ENCODE results near the gene CPAMD8. TPM values are rescaled to one million over a fixed set of nuclear protein-coding genes. Genes with fewer than 3 reads are reported as not detected.

CPAMD8 gene
- total and polyA plus RNA-seq, 2 of the 8 experiments (the other 6 are each of a cell fraction or from before 2014, with no cell fraction given): 6.1 to 9.2 TPM

DNA sequence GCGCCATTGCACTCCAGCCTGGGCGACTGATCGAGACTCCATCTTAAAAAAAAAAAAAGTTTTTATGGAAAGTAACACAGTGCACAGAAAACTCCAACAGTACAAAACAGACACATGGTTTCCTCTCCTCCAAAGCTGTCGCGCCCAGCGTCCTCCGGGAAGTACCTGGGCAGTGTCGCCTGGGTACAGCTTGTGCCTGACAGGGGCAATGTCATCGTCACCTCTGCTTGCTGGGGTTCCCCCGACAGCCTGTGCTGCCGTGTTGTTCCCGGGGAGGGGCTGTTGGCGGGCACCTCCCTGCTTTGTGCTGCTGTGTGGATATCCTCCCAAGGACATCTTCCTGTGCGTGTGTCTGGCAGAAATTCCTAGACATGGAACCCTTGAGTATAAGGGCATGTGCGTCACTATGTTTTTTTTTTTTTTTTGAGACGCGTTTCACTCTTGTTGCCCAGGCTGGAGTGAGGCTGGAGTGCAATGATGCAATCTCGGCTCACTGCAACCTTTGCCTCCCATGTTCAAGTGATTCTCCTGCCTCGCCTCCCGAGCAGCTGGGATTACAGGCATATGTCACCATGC, 140.2 kb downstream of the CPAMD8 start:
- Histone ChIP-seq H2BK120ac (replicated peaks; ENCODE audit: low read depth, low read length) (no peak overlapping the region), H3K4me2 (ENCODE audit: insufficient read depth in 1 of 2, low read depth in 2 of 2, low read length in 2 of 2) (no peak overlapping the region), H3K27me3 (replicated peaks in 1 of 4; ENCODE audit: control insufficient read depth in 3 of 4, extremely low read depth in 1 of 4, insufficient read depth in 3 of 4, low read length in 3 of 4) (no peaks in the 10 kb centered on the region), H2BK15ac (ENCODE audit: low read length) (0 out of 2 replicates have a peak overlapping the region, but pooled peaks have one; percentile 61), H4K5ac (ENCODE audit: insufficient read length, low read depth, low read length) (no peak overlapping the region), H3K18ac (ENCODE audit: extremely low read depth, low read length) (no peak overlapping the region; the same call in 1 of the 2 replicates), H4K20me1 (replicated peaks in 1 of 2; ENCODE audit: control insufficient read depth in 1 of 2, insufficient read depth in 2 of 2, low read length in 2 of 2) (no peaks in the 10 kb centered on the region), H3K27ac (ENCODE audit: low read depth, low read length) (no peak overlapping the region), H3K56ac (replicated peaks; ENCODE audit: insufficient read length, low read depth, low read length) (no peak overlapping the region), H3K4me1 (replicated peaks in 1 of 4; ENCODE audit: control insufficient read depth in 3 of 4, insufficient read depth in 4 of 4, low read length in 3 of 4) (no peaks in the 10 kb centered on the region; a peak in 1 of 7 replicates), H3K23me2 (ENCODE audit: low read depth, low read length) (no peaks in the 10 kb centered on the region), H2AFZ (ENCODE audit: low read length) (no peak overlapping the region), H2BK20ac (ENCODE audit: low read length) (no peak overlapping the region), H3K9ac (replicated peaks in 1 of 4; ENCODE audit: extremely low read depth in 1 of 4, low read depth in 3 of 4, low read length in 3 of 4) (no peak overlapping the region), H3K9me3 (ENCODE audit: insufficient read depth in 2 of 2, low read depth in 1 of 2, low read length in 1 of 2) (peaks cover 4 to 9% of the 10 kb centered on the region in 2 experiments; a peak in 3 of 4 replicates), H2BK5ac (ENCODE audit: low read depth, low read length) (no peak overlapping the region), H3K23ac (ENCODE audit: insufficient read length) (no peak overlapping the region), H3K79me2 (ENCODE audit: control insufficient read depth in 1 of 2, insufficient read depth in 2 of 2, low read length in 2 of 2) (no peaks in the 10 kb centered on the region), H2AK5ac (ENCODE audit: low read depth, low read length) (peak overlapping the region; percentile 39; the same call in 1 of the 2 replicates), H2BK12ac (ENCODE audit: low read depth, low read length) (no peak overlapping the region), H4K91ac (replicated peaks; ENCODE audit: insufficient read length, low read length) (no peak overlapping the region), H3K14ac (ENCODE audit: insufficient read length) (no peak overlapping the region), H3K4ac (replicated peaks; ENCODE audit: insufficient read length, low read depth, low read length) (no peak overlapping the region), H3K36me3 (ENCODE audit: control insufficient read depth in 2 of 4, insufficient read depth in 4 of 4, low read length in 3 of 4) (no peaks in the 10 kb centered on the region), H3K79me1 (ENCODE audit: low read depth, low read length) (no peaks in the 10 kb centered on the region), H3K4me3 (ENCODE audit: extremely low read depth in 1 of 4, insufficient read depth in 2 of 4, low read depth in 3 of 4, low read length in 4 of 4) (no peak overlapping the region), H4K8ac (ENCODE audit: extremely low read depth, insufficient read depth, low read length) (no peak overlapping the region)
- FAIRE-seq (no peak), DNase-seq (ENCODE audit: low read depth in 1 of 2, low spot score in 2 of 2) (no peak)
- POLR2A ChIA-PET (ENCODE audit: partially characterized antibody): interaction anchor here (0.6 kb wide), 1 partner anchor 121 kb away, joined by 3 read pairs; no protein-coding TSS in a partner anchor
- CTCF ChIA-PET (ENCODE audit: partially characterized antibody): interaction anchor here (1.6 kb wide), 1 partner anchor 116 kb away, joined by 3 read pairs; no protein-coding TSS in a partner anchor
- whole genome bisulfite sequencing, 2 experiments (ENCODE audit: extremely low coverage in 1 of 2, insufficient coverage in 1 of 2, insufficient read length in 1 of 2, insufficient replicate concordance in 2 of 2, low coverage in 1 of 2, low lambda C conversion rate in 2 of 2, missing lambda C conversion rate in 1 of 2): 90% methylated on average over 18 of the region's 20 CpGs; no CpG with 5 or more reads in 1 of the 2 experiments
- TF ChIP-seq SRF (IDR thresholded peaks at IDR 0.05; ENCODE audit: low read depth, low read length): no peak

Measured in H1 (cell line).